ENCODE measurements around the gene NACC1.
"Not testable (repeated sequence)": the region's sequence is repeated elsewhere in the genome, so short reads cannot be mapped to it uniquely, and the experiment has no call there.

The NACC1 gene

DNA sequence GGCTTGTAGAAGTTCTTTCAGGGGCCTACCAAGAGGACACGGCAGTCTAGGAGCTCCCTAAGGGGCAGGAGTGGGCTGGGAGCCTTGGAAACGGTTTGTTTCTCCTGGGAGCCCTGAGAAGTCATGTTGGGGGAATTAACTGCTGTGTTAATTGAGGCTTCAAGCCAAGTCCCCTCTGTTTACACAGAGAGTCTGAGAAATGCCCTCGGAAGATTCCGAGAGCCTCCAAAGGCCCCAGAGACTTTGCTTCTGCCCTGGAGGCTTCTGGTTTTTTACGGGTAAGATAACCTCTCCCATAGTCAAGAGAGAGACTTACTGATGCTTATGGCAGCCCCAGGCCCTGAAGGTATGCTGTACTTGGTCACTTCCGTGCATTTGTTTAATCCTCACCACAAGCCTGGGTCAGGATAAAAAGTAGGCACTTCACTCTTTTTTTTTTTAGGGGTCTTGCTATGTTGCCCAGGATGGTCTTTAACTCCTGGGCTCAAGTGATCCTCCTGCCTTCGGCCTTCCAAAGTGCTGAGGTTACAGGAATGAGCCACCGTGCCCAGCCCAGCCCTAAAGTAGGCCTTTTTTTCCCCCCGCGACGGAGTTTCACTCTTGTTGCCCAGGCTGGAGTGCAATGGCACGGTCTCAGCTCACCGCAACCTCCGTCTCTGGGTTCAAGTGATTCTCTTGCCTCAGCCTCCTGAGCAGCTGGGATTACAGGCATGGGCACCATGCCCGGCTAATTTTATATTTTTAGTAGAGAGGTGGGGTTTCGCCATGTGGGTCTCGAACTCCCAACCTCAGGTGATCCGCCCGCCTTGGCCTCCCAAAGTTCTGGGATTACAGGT is 47.3 kb downstream of the NACC1 start:
- Histone ChIP-seq H4K5ac (ENCODE audit: low read length) (peak overlapping the region; percentile 64), H2AK5ac (ENCODE audit: low read length) (peak overlapping the region; percentile 77), H2BK5ac (ENCODE audit: low read length) (peak overlapping the region; percentile 99), H3K56ac (ENCODE audit: low read length) (peak overlapping the region; percentile 91), H2BK15ac (replicated peaks; ENCODE audit: low read depth) (peak overlapping the region; percentile 14), H3K4me3 (ENCODE audit: low read length) (no peak overlapping the region), H3K27me3 (ENCODE audit: insufficient read depth, low read length, poor library complexity) (no peaks in the 10 kb centered on the region), H3K9ac (ENCODE audit: low read length) (peak overlapping the region; percentile 69), H3K79me2 (ENCODE audit: control insufficient read depth, insufficient read depth, low read length) (no peaks in the 10 kb centered on the region), H3K27ac (ENCODE audit: low read depth, low read length) (peak overlapping the region; percentile 95), H3K18ac (ENCODE audit: low read length) (peak overlapping the region; percentile 29), H3K4me2 (ENCODE audit: low read length) (peak overlapping the region; percentile 25), H4K8ac (ENCODE audit: low read depth, low read length) (no peak overlapping the region), H3K4me1 (ENCODE audit: control insufficient read depth, low read depth, low read length) (peaks cover 15% of the 10 kb centered on the region), H3K4ac (ENCODE audit: low read depth, low read length) (peak overlapping the region; percentile 74), H2BK120ac (ENCODE audit: low read depth, low read length) (peak overlapping the region; percentile 47), H3K23ac (ENCODE audit: low read length) (peak overlapping the region; percentile 31), H3K36me3 (ENCODE audit: control insufficient read depth, insufficient read depth, low read length) (no peaks in the 10 kb centered on the region), H3K79me1 (ENCODE audit: low read length) (no peaks in the 10 kb centered on the region)
- no CpG with 5 or more reads among the region's 19 CpGs for WGBS (ENCODE audit: extremely low coverage, insufficient coverage, low lambda C conversion rate)
- peak; percentile 84 for DNase-seq

DNA sequence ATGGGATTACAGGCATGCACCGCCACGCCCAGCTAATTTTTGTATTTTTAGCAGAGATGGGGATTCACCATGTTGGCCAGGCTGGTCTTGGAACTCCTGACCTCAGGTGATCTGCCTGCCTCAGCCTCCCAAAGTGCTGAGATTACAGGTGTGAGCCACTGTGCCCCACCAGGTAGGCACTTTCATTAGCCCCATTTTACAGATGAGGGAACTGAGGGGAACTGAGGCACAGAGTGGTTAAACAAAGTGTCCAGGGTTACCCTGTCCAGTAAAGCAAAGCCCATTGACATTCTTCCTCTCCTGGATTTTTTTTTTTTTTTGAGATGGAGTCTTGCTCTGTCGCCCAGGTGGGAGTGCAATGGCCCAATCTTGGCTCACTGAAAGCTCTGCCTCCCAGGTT is 48.1 kb downstream of the NACC1 start:
- H3K27ac ChIP-seq (ENCODE audit: low read depth, low read length); H3K27me3 ChIP-seq (ENCODE audit: insufficient read depth, low read length, poor library complexity): not testable (repeated sequence)
- peaks cover 14% of the 10 kb centered on the region for H3K4me1 ChIP-seq (ENCODE audit: control insufficient read depth, low read depth, low read length)

DNA sequence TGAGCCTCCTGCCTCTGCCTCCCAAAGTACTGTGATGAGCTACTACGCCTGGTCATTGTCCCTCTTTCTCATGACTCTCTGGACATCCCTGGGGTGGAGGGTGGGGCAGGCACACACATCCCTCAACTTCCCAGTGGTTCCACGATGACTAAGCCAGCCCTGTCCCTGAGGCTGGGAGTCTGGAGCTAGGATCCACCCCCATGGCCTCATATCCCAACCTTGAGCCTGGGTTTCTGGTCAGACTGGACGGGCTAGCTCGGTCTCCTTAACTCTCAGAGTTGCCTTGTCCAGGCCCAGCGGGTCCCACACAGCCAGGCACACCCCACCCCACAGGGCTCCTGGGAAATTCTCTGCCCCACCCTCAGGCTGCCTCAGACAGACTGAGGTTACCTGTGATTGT is 51.7 kb downstream of the NACC1 start:
- H4K5ac ChIP-seq (ENCODE audit: low read length) = no peak overlapping the region
- no peak overlapping the region for H3K27ac ChIP-seq (ENCODE audit: low read depth, low read length)
- no peaks in the 10 kb centered on the region for H3K79me1 ChIP-seq (ENCODE audit: low read length)
- peaks cover 10% of the 10 kb centered on the region for H3K4me1 ChIP-seq (ENCODE audit: control insufficient read depth, low read depth, low read length)
- no peak overlapping the region for H3K23ac ChIP-seq (ENCODE audit: low read length)
- no peaks in the 10 kb centered on the region for H3K27me3 ChIP-seq (ENCODE audit: insufficient read depth, low read length, poor library complexity)
- no peak overlapping the region for H2BK120ac ChIP-seq (ENCODE audit: low read depth, low read length)
- H3K4ac ChIP-seq (ENCODE audit: low read depth, low read length) = no peak overlapping the region
- no peaks in the 10 kb centered on the region for H3K36me3 ChIP-seq (ENCODE audit: control insufficient read depth, insufficient read depth, low read length)
- no peak overlapping the region for H3K18ac ChIP-seq (ENCODE audit: low read length)
- no peak overlapping the region for H4K8ac ChIP-seq (ENCODE audit: low read depth, low read length)
- no peak overlapping the region for H3K4me2 ChIP-seq (ENCODE audit: low read length)
- no peak overlapping the region for H2BK5ac ChIP-seq (ENCODE audit: low read length)
- H3K56ac ChIP-seq (ENCODE audit: low read length) = no peak overlapping the region
- no peaks in the 10 kb centered on the region for H3K79me2 ChIP-seq (ENCODE audit: control insufficient read depth, insufficient read depth, low read length)
- no peak for DNase-seq
- H2BK15ac ChIP-seq (replicated peaks; ENCODE audit: low read depth) = no peak overlapping the region
- WGBS (ENCODE audit: extremely low coverage, insufficient coverage, low lambda C conversion rate) = no CpG with 5 or more reads among the region's 5 CpGs
- H3K4me3 ChIP-seq (ENCODE audit: low read length) = no peak overlapping the region
- no peak overlapping the region for H2AK5ac ChIP-seq (ENCODE audit: low read length)
- H3K9ac ChIP-seq (ENCODE audit: low read length) = no peak overlapping the region

More for the DNA sequence above, 48.1 kb downstream of the NACC1 start:
- DNase-seq; H3K36me3 ChIP-seq (ENCODE audit: control insufficient read depth, insufficient read depth, low read length); H4K8ac ChIP-seq (ENCODE audit: low read depth, low read length); H3K79me2 ChIP-seq (ENCODE audit: control insufficient read depth, insufficient read depth, low read length); H2BK120ac ChIP-seq (ENCODE audit: low read depth, low read length); H3K4me2 ChIP-seq (ENCODE audit: low read length); H3K79me1 ChIP-seq (ENCODE audit: low read length); H3K4me3 ChIP-seq (ENCODE audit: low read length); H2AK5ac ChIP-seq (ENCODE audit: low read length); H4K5ac ChIP-seq (ENCODE audit: low read length); H3K23ac ChIP-seq (ENCODE audit: low read length); H3K9ac ChIP-seq (ENCODE audit: low read length); H2BK5ac ChIP-seq (ENCODE audit: low read length); H2BK15ac ChIP-seq (replicated peaks; ENCODE audit: low read depth); H3K18ac ChIP-seq (ENCODE audit: low read length); H3K4ac ChIP-seq (ENCODE audit: low read depth, low read length): not testable (repeated sequence)
- peak overlapping the region; percentile 46 for H3K56ac ChIP-seq (ENCODE audit: low read length)
- no CpG with 5 or more reads among the region's 3 CpGs for WGBS (ENCODE audit: extremely low coverage, insufficient coverage, low lambda C conversion rate)

DNA sequence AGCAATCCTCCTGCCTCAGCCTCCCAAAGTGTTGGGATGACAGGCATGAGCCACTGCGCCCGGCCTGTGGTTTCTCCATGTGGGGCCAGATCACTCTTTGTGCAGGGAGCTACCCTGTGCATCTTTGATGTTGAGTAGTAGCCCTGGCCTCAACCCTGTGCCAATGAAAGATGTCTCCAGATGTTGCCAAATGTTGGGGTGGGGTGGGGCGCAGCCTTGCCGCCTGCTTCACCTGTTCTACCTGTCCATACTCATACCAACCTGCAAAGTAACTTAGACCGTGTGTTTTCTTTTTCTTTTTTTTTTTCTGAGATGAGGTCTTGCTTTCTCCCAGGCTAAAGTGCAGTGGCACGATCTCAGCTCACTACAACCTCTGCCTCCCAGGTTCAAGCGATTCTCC is 53.1 kb downstream of the NACC1 start:
- WGBS (ENCODE audit: extremely low coverage, insufficient coverage, low lambda C conversion rate) = no CpG with 5 or more reads among the region's 7 CpGs

DNA sequence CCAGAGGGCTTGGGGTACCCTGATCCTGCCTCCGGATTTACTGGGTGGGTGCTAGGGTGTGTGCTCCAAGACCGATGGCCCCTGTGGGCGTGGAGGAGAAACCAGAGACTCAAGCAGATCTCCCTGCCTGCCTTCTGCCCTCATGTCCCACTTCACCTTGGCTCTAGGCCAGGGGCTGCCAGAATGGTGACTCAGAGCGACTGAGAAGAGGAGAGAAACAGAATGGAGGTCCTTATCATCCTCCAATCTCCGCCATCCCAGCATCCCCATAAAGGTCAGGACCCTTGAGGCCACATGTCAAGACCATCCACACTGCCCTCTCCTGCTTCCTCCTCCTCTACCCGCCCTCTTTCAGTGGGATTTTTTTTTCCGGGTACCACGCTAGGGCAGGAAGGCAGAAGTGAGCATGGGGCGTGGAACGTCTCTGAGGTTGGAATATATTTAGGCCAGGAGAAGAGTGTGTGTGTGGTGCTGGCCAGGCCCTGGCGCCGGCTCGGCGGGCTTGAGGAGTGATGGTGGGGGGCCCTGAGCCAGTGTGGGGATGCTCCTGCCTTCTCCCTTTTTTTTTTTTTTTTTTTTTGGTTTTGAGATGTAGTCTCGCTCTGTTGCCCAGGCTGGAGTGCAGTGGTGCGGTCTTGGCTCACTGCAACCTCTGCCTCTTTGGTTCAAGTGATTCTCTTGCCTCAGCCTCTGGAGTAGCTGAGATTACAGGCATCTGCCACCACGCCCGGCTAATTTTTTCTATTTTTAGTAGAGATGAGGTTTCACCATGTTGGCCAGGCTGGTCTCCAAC is 54.5 kb downstream of the NACC1 start:
- Histone ChIP-seq H2AK5ac (ENCODE audit: low read length) (no peak overlapping the region), H3K36me3 (ENCODE audit: control insufficient read depth, insufficient read depth, low read length) (no peaks in the 10 kb centered on the region), H3K23ac (ENCODE audit: low read length) (no peak overlapping the region), H2BK5ac (ENCODE audit: low read length) (no peak overlapping the region), H3K18ac (ENCODE audit: low read length) (no peak overlapping the region), H2BK15ac (replicated peaks; ENCODE audit: low read depth) (no peak overlapping the region), H4K8ac (ENCODE audit: low read depth, low read length) (no peak overlapping the region), H3K79me1 (ENCODE audit: low read length) (no peaks in the 10 kb centered on the region), H3K4me2 (ENCODE audit: low read length) (no peak overlapping the region), H3K79me2 (ENCODE audit: control insufficient read depth, insufficient read depth, low read length) (no peaks in the 10 kb centered on the region), H3K56ac (ENCODE audit: low read length) (peak overlapping the region; percentile 28), H3K4me1 (ENCODE audit: control insufficient read depth, low read depth, low read length) (no peaks in the 10 kb centered on the region), H3K27me3 (ENCODE audit: insufficient read depth, low read length, poor library complexity) (no peaks in the 10 kb centered on the region), H3K4ac (ENCODE audit: low read depth, low read length) (no peak overlapping the region), H3K9ac (ENCODE audit: low read length) (no peak overlapping the region), H4K5ac (ENCODE audit: low read length) (no peak overlapping the region), H3K4me3 (ENCODE audit: low read length) (no peak overlapping the region), H2BK120ac (ENCODE audit: low read depth, low read length) (no peak overlapping the region), H3K27ac (ENCODE audit: low read depth, low read length) (no peak overlapping the region)
- no CpG with 5 or more reads among the region's 18 CpGs for WGBS (ENCODE audit: extremely low coverage, insufficient coverage, low lambda C conversion rate)
- DNase-seq = no peak

More for the DNA sequence above, 53.1 kb downstream of the NACC1 start:
- H3K27ac ChIP-seq (ENCODE audit: low read depth, low read length) = no peak overlapping the region
- H3K9ac ChIP-seq (ENCODE audit: low read length) = no peak overlapping the region
- H4K8ac ChIP-seq (ENCODE audit: low read depth, low read length) = no peak overlapping the region
- no peak overlapping the region for H2AK5ac ChIP-seq (ENCODE audit: low read length)
- no peak overlapping the region for H3K23ac ChIP-seq (ENCODE audit: low read length)
- DNase-seq = no peak
- H3K56ac ChIP-seq (ENCODE audit: low read length) = no peak overlapping the region
- H3K4me2 ChIP-seq (ENCODE audit: low read length) = no peak overlapping the region
- no peak overlapping the region for H2BK5ac ChIP-seq (ENCODE audit: low read length)
- no peaks in the 10 kb centered on the region for H3K27me3 ChIP-seq (ENCODE audit: insufficient read depth, low read length, poor library complexity)
- no peak overlapping the region for H3K18ac ChIP-seq (ENCODE audit: low read length)
- H3K4me3 ChIP-seq (ENCODE audit: low read length) = no peak overlapping the region
- H3K36me3 ChIP-seq (ENCODE audit: control insufficient read depth, insufficient read depth, low read length) = no peaks in the 10 kb centered on the region
- no peak overlapping the region for H2BK120ac ChIP-seq (ENCODE audit: low read depth, low read length)
- no peaks in the 10 kb centered on the region for H3K79me2 ChIP-seq (ENCODE audit: control insufficient read depth, insufficient read depth, low read length)
- no peak overlapping the region for H3K4ac ChIP-seq (ENCODE audit: low read depth, low read length)
- H3K4me1 ChIP-seq (ENCODE audit: control insufficient read depth, low read depth, low read length) = peaks cover 2% of the 10 kb centered on the region
- no peak overlapping the region for H2BK15ac ChIP-seq (replicated peaks; ENCODE audit: low read depth)
- H4K5ac ChIP-seq (ENCODE audit: low read length) = no peak overlapping the region
- H3K79me1 ChIP-seq (ENCODE audit: low read length) = no peaks in the 10 kb centered on the region

Data from mesendoderm (in vitro differentiated cells).